HepG2 (cell line): Measurements from ENCODE around the gene CPHXL2. TPM values are rescaled to one million over a fixed set of nuclear protein-coding genes. Genes with fewer than 3 reads are reported as not detected.

Source experiments
- ATAC-seq: fragments of 200-7000 bp; cut with Tn5 transposase; 3 replicates; pipeline ENCODE4 v1.9.1; 2020; ENCODE audit warnings: mild to moderate bottlenecking, moderate library complexity
- BruUV-seq: library from RNA; stranded (reverse); fragments of 400-500 nt; replicated peaks from 2 replicates; lab custom pipeline; 2021; lab: Mats Ljungman, UMichigan
- CTCF ChIA-PET: fragments of 300-600 bp; formaldehyde crosslinking; extraction: SDS; loops from one replicate; lab custom pipeline; 2021; ENCODE audit warnings: low total read pairs, inconsistent platforms, low intra/inter-chr PET ratio; lab: Yijun Ruan, JAX
- POLR2A ChIA-PET: fragments of 350-600 bp; sonication (Branson Sonifier 250); formaldehyde crosslinking; loops from one replicate; lab custom pipeline; 2020; ENCODE audit warnings: antibody characterized with exemption, inconsistent platforms; lab: Yijun Ruan, JAX
- DNase-seq: peaks from one replicate; pipeline ENCODE4 v3.0.0-alpha.2; 2015; ENCODE audit warnings: low spot score
- FAIRE-seq: peaks from 3 replicates; lab custom pipeline; 2011; peaks lifted over from hg19 to GRCh38; lab: Jason Lieb, UNC
- H2AFZ ChIP-seq: one replicate; pipeline ENCODE4 v1.6.1; 2011; ENCODE audit warnings: low read length, inconsistent platforms
- H3K27ac ChIP-seq: fragments of 300-600 bp; 3 replicates; pipeline ENCODE4 v1.8.0; 2011; ENCODE audit warnings: mixed run types, mild to moderate bottlenecking, mixed read lengths, low read length, inconsistent platforms; ENCODE audit not compliant: insufficient read depth; ENCODE audit errors: extremely low read length
- H3K27me3 ChIP-seq, 2 experiments: fragments of 200-600 bp in 1 of 2; 2 replicates in 1 of 2; 3 replicates in 1 of 2; pipeline versions ENCODE4 v1.6.0 to v1.8.0; 2011; ENCODE audit warnings: low read length in 2 of 2, mild to moderate bottlenecking in 2 of 2, moderate library complexity in 2 of 2, inconsistent platforms in 1 of 2; ENCODE audit not compliant: insufficient read depth in 2 of 2, control insufficient read depth in 1 of 2
- H3K36me3 ChIP-seq, 2 experiments: fragments of 200-600 bp in 1 of 2; replicated peaks in 1 of 2; 2 replicates in 1 of 2; 3 replicates in 1 of 2; pipeline versions ENCODE4 v1.5.1 to v1.8.0; 2011; ENCODE audit warnings: low read length in 2 of 2, inconsistent platforms in 1 of 2; ENCODE audit not compliant: insufficient read depth in 2 of 2, control insufficient read depth in 1 of 2
- H3K4me1 ChIP-seq: 2 replicates; pipeline ENCODE4 v1.5.1; 2012; ENCODE audit warnings: low read length, inconsistent platforms; ENCODE audit not compliant: insufficient read depth
- H3K4me2 ChIP-seq: 2 replicates; pipeline ENCODE4 v1.6.0; 2011; ENCODE audit warnings: low read depth, low read length, inconsistent platforms
- H3K4me3 ChIP-seq, 3 experiments: fragments of 200-600 bp in 1 of 3; sonication (generic), shearing (Covaris generic) in 1 of 3; replicated peaks in 1 of 3; 2 replicates each; pipeline ENCODE4 v1.5.1; 2011 to 2016; ENCODE audit warnings: low read length in 3 of 3, inconsistent platforms in 2 of 3, low read depth in 2 of 3, mild to moderate bottlenecking in 2 of 3, control low read depth in 1 of 3, mixed read lengths in 1 of 3; ENCODE audit not compliant: insufficient read depth in 1 of 3
- H3K79me2 ChIP-seq: one replicate; pipeline ENCODE4 v1.6.1; 2011; ENCODE audit warnings: low read length, inconsistent platforms; ENCODE audit not compliant: insufficient read depth
- H3K9ac ChIP-seq: 2 replicates; pipeline ENCODE4 v1.6.0; 2011; ENCODE audit warnings: mild to moderate bottlenecking, low read depth, low read length, inconsistent platforms; ENCODE audit not compliant: insufficient read depth
- H3K9me3 ChIP-seq: 2 replicates; pipeline ENCODE4 v1.5.1; 2012; ENCODE audit warnings: mild to moderate bottlenecking, low read length
- H4K20me1 ChIP-seq: 2 replicates; pipeline ENCODE4 v1.6.0; 2011; ENCODE audit warnings: inconsistent platforms, mild to moderate bottlenecking, low read length, moderate library complexity; ENCODE audit not compliant: insufficient read depth
- ELF4 ChIP-seq: sonication (generic); formaldehyde crosslinking; IDR thresholded peaks from 2 replicates; pipeline ENCODE4 v1.5.0; 2020; ENCODE audit warnings: missing genetic modification reagents, mild to moderate bottlenecking, moderate library complexity, borderline replicate concordance
- HNRNPLL ChIP-seq: fragments of 200-400 bp; formaldehyde crosslinking; IDR thresholded peaks from 2 replicates; pipeline ENCODE4 v1.6.1; 2017; ENCODE audit warnings: mild to moderate bottlenecking, low read depth, low read length; ENCODE audit not compliant: poor library complexity, severe bottlenecking
- HOMEZ ChIP-seq: IDR thresholded peaks from 2 replicates; pipeline ENCODE4 v1.6.1; 2016; ENCODE audit warnings: low read depth
- RARG ChIP-seq: sonication (generic); formaldehyde crosslinking; IDR thresholded peaks from 2 replicates; pipeline ENCODE4 v1.4.0; 2020; ENCODE audit warnings: low read depth, mild to moderate bottlenecking, missing genetic modification reagents
- REXO4 ChIP-seq: sonication (generic); formaldehyde crosslinking; IDR thresholded peaks from 2 replicates; pipeline ENCODE4 v1.8.0; 2022; ENCODE audit warnings: missing genetic modification reagents, mild to moderate bottlenecking, borderline replicate concordance
- SKI ChIP-seq: fragments of 450-650 bp; IDR thresholded peaks from one replicate; pipeline ENCODE4 v1.6.1; 2018; ENCODE audit warnings: mild to moderate bottlenecking; ENCODE audit not compliant: partially characterized antibody
- SRSF1 ChIP-seq: fragments of 200-400 bp; formaldehyde crosslinking; optimal IDR thresholded peaks from 2 replicates; pipeline ENCODE3; 2017; ENCODE audit warnings: mild to moderate bottlenecking, low read depth, low read length, moderate library complexity
- THAP7 ChIP-seq: sonication (generic); formaldehyde crosslinking; IDR thresholded peaks from 2 replicates; pipeline ENCODE4 v1.8.1; 2023; ENCODE audit warnings: mild to moderate bottlenecking, missing genetic modification reagents
- ZHX2 ChIP-seq, 2 experiments: sonication (generic) in 1 of 2; formaldehyde crosslinking in 1 of 2; IDR thresholded peaks; 2 replicates each; pipeline versions ENCODE4 v1.6.1 to v1.9.0; 2014 to 2022; ENCODE audit warnings: antibody characterized with exemption in 1 of 2, borderline replicate concordance in 1 of 2, inconsistent platforms in 1 of 2, low read depth in 1 of 2, missing genetic modification reagents in 1 of 2
- ZNF3 ChIP-seq: IDR thresholded peaks from 2 replicates; pipeline ENCODE4 v1.7.0; 2017; ENCODE audit warnings: inconsistent platforms
- ZNF563 ChIP-seq: sonication (generic); formaldehyde crosslinking; IDR thresholded peaks from 2 replicates; pipeline ENCODE4 v1.8.0; 2022; ENCODE audit warnings: mild to moderate bottlenecking, moderate library complexity, missing genetic modification reagents
- ZNF589 ChIP-seq: sonication (generic); formaldehyde crosslinking; conservative IDR thresholded peaks from 2 replicates; pipeline ENCODE4 v1.8.0; 2022; ENCODE audit warnings: mild to moderate bottlenecking, moderate library complexity, missing genetic modification reagents
- ZXDC ChIP-seq: sonication (generic); formaldehyde crosslinking; IDR thresholded peaks from 2 replicates; pipeline ENCODE4 v1.5.0; 2020; ENCODE audit warnings: mild to moderate bottlenecking, missing genetic modification reagents
- WGBS: methylation state at CpG from one replicate; pipeline ENCODE4 v1.1.6; 2017; ENCODE audit warnings: low lambda C conversion rate; 5-methylcytosine and 5-hydroxymethylcytosine counted together
- in situ Hi-C: cut with HindIII; loops from 2 replicates; pipeline ENCODE4 v1.10.0; 2017; ENCODE audit warnings: low pct_unique_long_range_greater_than_20kb; ENCODE audit not compliant: extremely low pct_ligation_motif_present
- intact Hi-C: fragments of 100-400 bp; cut with micrococcal nuclease; formaldehyde crosslinking; loops from one replicate; pipeline ENCODE4 v1.10.0; 2022; ENCODE audit not compliant: unreplicated experiment
- polyA plus RNA-seq, 8 experiments: library from polyadenylated mRNA; depleted of rRNA in 3 of 8; stranded (reverse) in 7 of 8; unstranded in 1 of 8; fragments of >200 nt; fragmentation: Illumina TruSeq in 4 of 8; extraction: Trizol in 4 of 8; gene quantifications; 2 replicates each; pipeline versions ENCODE4 v1.2.1 to v1.2.3, GENCODE V29; 2011 to 2016; ENCODE audit warnings: low read depth in 4 of 8, missing spikeins in 1 of 8, mixed read lengths in 1 of 8; ENCODE audit not compliant: insufficient read depth in 1 of 8
- total RNA-seq, 5 experiments: library from RNA; depleted of rRNA; stranded (reverse); fragments of >200 nt; fragmentation: Illumina TruSeq; extraction: Trizol; gene quantifications; 2 replicates each; pipeline ENCODE4 v1.2.3, GENCODE V29; 2016; ENCODE audit warnings: low read depth in 1 of 5

The CPHXL2 gene
- total and polyA plus RNA-seq, 2 of the 13 experiments (the other 11 are each of a cell fraction or from before 2014, with no cell fraction given): not detected

- Histone ChIP-seq H3K27ac (no peak overlapping the region), H3K9me3 (no peaks in the 10 kb centered on the region), H3K27me3 (no peaks in the 10 kb centered on the region), H4K20me1 (no peaks in the 10 kb centered on the region), H3K9ac (no peak overlapping the region), H3K4me2 (no peak overlapping the region), H3K4me1 (peaks cover 10% of the 10 kb centered on the region; the same call in 1 of the 2 replicates), H3K4me3 (no peak overlapping the region), H2AFZ (no peak overlapping the region), H3K36me3 (peaks cover 42 to 86% of the 10 kb centered on the region in 2 experiments), H3K79me2 (no peaks in the 10 kb centered on the region)
- FAIRE-seq: peak; percentile 4
- no peak for DNase-seq
- 78% methylated on average over 3 of the region's 3 CpGs for WGBS
- in situ Hi-C loops (no loop called here), intact Hi-C loops (no loop called here)
- no TSS peak for BruUV-seq
- ATAC-seq: no peak
- ChIA-PET CTCF (no interaction called here), POLR2A (no interaction called here)
- TF ChIP-seq SRSF1 (no peak), ELF4 (CRISPR knock-in tag) (no peak), HNRNPLL (no peak), HOMEZ (CRISPR knock-in tag) (no peak), ZXDC (CRISPR knock-in tag) (no peak), ZNF563 (CRISPR knock-in tag) (no peak), THAP7 (no peak), REXO4 (CRISPR knock-in tag) (no peak), ZHX2 (IDR thresholded peaks at IDR 0.05; ENCODE audit: low read depth) (no peak), ZHX2 (CRISPR knock-in tag; IDR thresholded peaks at IDR 0.05; ENCODE audit: borderline replicate concordance) (no peak), ZNF589 (no peak), SKI (no peak), ZNF3 (CRISPR knock-in tag) (no peak), RARG (CRISPR knock-in tag) (no peak)
These were observed 41.8 kb downstream of the CPHXL2 start for GRCh38 chr16:75635036-75635435.
